GM23248 (cell line): ENCODE data around the gene LIN28B.

Source experiments
- EZH2 ChIP-seq: fragments of 200-600 bp; sonication (generic); IDR thresholded peaks from 2 replicates; pipeline ENCODE4 v1.6.1; 2018; ENCODE audit warnings: antibody characterized with exemption, mild to moderate bottlenecking; ENCODE audit not compliant: insufficient read depth, poor library complexity, severe bottlenecking
- EZH2phosphoT487 ChIP-seq: fragments of 200-600 bp; sonication (generic); IDR thresholded peaks from 2 replicates; pipeline ENCODE4 v1.6.1; 2018; ENCODE audit warnings: antibody characterized with exemption, moderate library complexity, mild to moderate bottlenecking, low read depth; ENCODE audit not compliant: insufficient read depth

GRCh38 chr6:105066836-105067235, 109.9 kb downstream of the LIN28B start:
- no peak for TF ChIP-seq EZH2
- no peak for TF ChIP-seq EZH2phosphoT487
